HTR-8/SVneo (cell line): Measurements from ENCODE around the gene ITGB4.

ENCODE experiments used
- DNase-seq: peaks from one replicate; pipeline ENCODE4 v3.0.0; 2011; ENCODE audit warnings: low spot score, mixed read lengths; ENCODE audit not compliant: insufficient read length
- FAIRE-seq: peaks from 2 replicates; lab custom pipeline; 2011; peaks lifted over from hg19 to GRCh38; lab: Jason Lieb, UNC

ITGB4 gene

DNA sequence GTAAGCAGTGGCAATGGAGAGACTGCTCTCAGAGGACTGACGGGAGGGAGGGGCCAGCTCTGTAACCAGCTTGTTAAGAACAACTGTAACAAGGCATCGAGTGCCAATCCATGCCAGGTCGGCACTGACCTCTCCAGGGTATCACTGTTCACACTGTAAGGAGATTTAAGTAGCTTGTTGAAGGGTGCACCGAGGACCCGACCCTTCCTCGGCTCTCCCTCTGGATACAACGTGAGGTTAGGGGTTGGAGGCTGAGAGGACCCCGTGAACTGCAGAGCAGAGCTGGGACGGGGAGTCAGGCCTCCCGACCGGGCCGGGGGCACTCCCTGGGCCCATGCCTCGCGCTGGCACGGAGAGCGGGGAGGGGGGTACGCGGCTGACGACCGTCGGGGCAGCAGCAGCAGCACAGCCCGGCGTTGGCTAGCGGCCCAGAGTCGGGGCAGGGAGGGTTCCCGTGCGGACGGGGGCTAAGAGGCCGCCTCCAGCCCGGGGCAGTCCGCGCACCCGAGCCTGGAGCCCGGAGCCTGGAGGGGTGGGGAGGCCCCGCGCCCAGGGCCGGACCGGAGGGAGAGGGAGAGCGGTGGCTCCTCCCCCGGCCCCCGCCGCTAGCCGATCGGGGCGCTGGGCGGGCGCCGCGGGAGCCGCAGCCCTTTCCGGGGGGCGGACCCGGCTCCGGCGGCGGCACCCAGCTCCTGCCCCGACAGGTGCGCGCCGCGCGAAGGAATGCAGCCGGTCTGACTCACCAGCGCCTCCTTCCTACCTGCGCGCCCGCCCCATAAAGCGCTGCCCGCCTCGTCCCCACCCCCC, at the start of gene ITGB4:
ITGB4 (plus strand) TSS at position 804 of the 807 bp plus-strand sequence. CDS start 3,245 bp downstream, outside the sequence.
- peak; percentile 82 for DNase-seq
- peak; percentile 51 for FAIRE-seq

DNA sequence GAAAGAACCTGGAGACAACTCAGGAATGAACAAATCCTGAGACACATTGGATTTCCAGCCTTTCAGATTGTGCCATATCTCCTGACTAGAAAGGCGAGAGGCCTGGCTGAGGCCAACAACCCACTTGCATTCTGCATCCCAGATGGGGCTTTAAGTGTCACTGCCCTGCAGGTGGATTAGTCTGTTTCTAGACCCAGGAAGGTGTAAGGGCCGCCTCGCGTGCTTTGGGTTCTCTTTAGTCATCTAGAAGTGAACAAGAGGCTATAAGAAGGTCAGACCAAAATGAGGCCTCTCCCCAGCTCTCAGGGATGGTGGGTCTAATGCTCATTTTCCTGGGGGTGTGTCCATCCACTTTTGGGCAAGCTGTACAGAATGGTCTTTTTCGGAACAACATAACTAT, 49.2 kb upstream of the ITGB4 start:
- DNase-seq: no peak
- FAIRE-seq: no peak

DNA sequence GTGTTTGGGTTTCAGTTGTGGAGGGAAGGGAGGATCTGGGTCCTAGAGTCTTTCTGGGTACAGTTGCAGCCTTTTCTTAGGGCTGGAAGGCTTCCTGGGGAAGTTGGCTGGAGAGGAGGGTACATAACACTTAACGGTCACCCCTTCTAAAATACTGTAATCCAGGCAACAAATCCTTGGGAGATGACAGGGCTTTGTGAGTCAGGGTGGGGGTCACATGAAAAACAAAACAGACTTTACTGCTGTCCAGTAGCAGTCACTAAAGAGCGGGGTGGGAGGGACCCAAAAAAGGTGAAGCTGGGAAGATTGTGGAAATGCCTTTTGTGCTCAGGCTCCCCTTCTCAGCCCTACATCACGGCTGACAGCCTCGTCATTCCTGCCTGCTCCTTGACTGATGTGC, 47.8 kb upstream of the ITGB4 start:
- FAIRE-seq (peak; percentile 4), DNase-seq (no peak)

DNA sequence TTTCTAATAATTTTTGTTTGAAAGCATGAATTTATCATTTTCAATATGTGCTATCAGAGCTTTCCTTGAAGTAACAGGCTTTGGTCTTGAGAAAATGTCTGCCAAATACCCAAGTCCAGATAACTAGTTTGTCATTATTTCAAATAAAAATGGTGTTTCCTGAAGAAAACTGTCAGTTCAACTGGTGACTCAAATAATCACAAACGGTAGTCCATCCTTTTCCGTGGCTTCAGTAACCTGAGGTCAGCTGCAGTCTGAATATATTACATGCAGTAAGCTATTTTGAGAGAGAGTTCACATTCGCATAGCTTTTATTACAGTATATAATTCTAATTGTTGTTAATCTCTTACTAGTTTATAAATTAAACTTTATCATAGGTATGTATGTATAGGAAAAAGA, 44.8 kb upstream of the ITGB4 start:
- FAIRE-seq (no peak), DNase-seq (no peak)

DNA sequence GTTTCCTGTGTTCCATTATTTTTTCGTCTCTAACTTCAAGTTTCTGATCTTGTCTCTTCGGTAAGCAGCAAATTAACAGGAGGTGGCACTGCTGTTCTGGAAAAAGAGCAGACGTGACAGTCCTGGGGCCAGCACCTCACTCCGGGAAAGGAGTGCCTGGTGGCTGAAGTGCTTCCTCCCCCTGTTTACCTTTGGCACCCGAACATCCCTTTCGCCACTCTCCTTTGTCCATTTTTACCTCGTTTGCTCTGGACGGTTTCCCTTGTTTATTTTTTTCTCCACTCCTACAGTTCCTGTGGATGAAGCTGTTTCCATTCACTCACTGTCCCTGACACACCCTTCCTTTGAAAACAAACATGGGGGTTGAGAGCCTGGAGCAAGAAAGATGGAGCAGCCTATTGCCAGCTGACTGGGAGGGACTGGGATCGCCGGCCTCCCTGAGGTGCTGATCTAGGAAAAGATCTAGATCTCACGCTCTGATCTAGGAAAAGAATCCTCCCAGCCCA, 41.5 kb upstream of the ITGB4 start:
- DNase-seq: peak; percentile 65
- no peak for FAIRE-seq

DNA sequence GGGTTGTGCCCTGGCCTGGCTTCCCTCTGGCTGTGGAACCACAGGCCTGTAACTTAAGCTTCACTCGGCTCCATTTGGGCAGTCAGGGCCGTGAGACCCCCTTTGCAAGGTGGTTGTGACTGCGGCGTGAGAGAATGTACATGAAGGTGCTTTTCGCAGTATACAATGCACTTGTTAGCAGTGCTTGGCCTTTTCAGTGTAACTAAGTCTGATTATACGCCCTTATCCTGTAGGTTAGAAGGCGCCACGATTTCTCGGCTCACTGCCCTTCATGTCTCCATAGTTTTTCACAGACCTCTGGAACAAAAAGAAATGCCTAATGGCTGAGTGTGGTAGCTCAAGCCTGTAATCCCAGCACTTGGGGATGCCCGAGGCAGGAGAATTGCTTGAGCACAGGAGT, 40.8 kb upstream of the ITGB4 start:
- FAIRE-seq: no peak

DNA sequence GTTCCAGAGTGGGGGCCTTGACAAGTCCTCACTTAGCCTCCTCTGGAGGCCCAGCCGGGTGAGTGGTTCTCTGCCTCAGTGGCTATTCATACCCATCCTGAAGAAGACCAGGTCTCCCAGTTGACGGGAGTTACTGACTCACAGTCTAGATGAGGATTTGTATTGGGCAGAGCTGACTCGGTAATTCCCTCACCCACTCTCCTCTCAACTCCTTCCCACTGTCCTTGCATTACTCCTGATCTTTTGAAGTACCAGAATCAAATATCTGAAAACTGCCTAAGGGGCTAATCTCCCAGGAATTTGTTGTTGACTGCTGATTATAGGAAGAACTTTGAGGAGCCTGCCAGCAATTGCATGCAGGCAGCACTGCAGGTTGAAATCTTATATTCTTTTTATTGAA, 40.0 kb upstream of the ITGB4 start:
- FAIRE-seq: peak; percentile 38
- peak; percentile 67 for DNase-seq

More for the DNA sequence above, 40.8 kb upstream of the ITGB4 start:
- no peak for DNase-seq

DNA sequence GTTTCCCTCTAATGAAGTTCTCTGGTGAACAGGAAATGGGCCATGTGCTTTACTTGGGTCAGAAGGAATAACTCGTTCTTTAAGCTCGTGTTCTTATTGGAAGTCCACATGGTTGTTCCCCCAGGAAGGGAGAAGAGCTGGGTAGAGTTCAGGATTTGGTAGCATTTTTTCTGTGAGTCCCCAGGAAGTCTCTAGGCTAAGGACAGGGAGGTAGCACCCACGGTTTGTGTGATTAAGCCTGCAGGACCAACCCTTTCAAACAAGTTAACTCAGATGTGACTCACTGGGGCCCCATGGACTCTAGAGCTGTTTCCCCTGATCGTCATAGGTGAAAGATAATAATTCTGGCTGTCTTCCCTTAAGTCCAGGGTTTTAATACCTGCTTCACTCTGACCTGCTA, 37.7 kb upstream of the ITGB4 start:
- FAIRE-seq: no peak
- no peak for DNase-seq

DNA sequence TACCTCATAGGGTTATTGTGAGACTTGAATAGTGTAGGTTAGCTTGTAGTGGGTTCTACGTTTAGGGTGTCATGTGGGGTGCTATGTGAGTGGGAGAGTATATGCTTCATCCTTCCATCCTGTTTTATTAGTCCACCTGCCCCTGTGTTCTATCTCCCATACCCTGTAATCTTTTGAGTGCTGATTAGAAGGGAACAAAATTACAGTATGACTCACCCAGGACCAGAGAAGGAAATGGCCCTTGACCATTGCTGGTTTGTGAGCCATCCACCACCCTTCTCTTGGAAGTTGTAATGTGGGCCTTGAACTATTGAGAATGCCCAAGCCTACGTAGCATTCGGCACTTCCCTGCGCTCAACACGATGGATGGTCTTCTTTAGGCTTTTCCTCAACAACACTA, 37.0 kb upstream of the ITGB4 start:
- no peak for DNase-seq

DNA sequence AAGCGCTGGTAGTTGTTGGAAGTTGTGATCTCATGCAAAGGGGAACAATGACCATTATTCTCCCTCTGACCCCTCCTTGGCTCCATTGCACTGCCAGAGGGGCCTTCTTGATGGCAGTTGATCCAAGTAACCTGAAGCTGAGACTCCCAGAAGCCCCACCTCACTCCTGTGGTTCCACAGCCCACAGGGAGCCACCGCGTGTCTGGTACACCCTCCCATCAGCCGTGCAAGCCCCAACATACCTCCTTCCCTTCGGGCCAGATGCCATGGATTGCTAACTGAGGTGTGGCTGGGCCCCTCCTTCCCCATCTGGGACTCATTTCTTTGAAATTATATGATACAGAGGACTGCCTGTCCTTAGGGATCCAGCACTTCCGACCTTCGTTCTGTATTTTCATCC, 36.3 kb upstream of the ITGB4 start:
- FAIRE-seq (no peak), DNase-seq (no peak)

More for the DNA sequence above, 37.0 kb upstream of the ITGB4 start:
- FAIRE-seq: no peak

DNA sequence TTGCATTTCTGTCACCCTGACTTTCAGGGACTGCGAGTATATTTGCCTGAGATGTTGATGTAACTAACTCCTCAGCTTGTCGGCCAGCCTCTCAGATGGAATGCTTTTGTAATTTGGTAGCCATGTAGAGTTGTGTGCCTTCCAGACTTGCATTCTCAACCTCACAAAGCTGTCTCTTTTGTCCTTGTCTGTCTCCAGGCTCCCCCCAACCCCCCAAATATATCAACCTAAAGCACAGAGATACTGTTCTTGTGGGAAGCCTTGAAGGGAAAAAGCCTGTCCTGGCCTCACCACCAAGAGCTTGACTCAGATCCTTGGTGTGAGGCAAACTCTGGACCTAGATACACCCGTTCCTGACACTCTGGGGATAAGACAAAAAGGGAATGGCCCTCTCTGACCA, 35.8 kb upstream of the ITGB4 start:
- DNase-seq (no peak), FAIRE-seq (no peak)

DNA sequence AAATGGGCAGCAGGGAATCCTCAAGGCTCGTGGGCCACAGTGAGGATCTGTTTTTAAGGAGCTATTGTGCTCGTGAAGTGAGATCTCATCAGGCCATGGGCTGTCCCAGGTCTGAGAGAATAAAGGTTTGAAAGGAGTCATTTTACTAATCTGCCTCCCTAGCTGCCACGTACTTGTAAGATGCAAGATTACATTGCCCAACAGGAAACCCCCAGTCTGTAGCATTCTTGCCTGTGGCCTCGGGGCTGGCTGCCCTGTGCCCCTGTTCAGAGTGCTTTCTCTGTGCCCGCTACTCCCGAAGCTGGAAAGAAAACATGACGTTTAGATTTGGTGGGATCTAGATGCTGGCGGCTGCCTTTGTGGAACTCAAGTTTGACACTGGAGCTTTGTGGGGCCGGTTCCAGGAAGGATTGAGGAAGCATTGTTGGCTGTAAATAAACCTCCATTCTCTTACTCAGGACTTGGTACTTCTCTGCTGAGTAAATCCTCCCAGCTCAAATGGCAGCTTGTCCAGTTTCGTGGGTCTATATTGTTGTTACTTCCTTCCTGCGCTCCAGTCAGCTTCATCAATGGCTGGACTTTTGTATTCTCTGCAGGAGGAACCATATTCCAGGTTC, 32.9 kb upstream of the ITGB4 start:
- no peak for FAIRE-seq
- no peak for DNase-seq

DNA sequence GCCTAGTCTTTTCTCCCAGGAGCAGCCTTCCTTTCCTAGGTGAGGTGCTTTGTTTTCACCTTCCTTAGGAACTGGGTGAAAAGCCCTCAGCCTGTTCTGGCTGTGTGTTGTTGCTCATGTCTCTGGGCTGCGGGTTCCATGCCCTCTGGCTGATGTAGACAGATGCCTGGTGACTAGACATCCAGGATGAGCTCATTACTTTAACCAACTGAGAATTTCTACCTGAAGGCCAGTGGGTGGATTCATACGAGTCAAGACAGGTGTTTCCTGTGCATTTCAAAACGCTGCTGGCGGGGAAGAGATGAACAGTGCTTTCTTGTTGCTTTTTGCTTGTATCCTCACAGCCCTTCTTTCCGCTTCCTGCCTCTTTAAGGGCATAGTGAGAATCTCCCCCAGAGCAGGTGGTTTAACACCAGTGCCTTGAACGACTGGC, 31.8 kb upstream of the ITGB4 start:
- FAIRE-seq (no peak), DNase-seq (no peak)

DNA sequence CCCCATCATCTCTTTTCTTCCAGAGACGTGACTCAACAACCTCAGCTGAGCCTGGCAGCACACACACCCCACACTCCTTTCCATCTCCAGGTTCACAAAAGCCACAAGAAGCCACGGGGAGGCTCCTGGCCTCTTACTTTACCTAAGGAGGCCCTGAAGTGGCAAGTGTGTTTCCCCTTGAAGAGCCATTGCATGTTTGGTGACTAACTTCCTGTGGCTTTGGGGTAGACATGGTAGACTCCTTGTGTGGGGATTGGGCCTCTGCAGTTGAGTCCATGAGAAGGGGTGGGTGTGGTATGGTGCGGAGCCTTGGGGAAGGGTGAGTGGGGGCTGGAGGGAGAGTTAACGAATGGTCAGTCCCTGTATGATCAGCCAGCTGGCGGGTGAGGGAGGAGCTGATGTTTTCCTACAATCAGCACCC, 29.9 kb upstream of the ITGB4 start:
- FAIRE-seq: no peak
- DNase-seq: no peak

DNA sequence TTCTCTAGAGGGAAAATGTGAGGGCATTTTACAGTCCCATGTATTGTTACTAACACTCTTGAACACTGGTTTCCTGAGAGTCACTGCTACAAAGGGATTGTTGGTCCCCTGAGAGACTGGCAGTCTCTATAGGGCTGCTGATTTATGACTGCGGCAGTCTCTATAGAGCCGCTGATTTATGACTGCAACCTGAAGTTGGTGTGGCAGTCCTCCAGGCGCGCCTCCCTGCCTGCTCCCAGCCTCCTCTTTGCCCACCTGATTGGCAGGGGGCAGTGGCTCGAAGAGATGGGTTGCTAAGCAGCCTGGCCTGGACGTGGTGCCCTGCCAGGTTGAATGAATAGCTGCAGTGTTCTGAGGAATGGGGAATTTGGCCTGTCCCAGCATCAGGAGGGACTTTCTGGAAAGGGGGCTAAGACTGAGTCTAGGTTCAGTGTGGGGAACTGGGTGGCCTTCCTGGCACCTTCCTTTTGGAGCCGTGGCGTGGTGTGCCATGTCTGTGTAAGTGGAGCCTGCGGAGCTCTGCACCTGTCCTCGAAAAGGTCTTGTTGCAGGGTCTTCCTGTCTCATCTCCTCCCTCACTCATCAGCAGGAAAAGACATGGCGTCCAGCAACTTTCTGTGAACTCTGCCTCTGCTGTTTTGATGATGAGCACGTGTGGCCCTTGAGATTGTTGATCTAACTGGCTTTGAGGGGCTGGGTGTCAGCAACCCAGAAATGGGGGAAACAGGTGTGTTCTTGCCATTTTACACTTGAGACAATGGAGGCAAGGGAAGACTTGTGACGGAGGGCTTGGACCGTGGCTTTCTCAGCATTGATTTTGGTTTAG, 29.2 kb upstream of the ITGB4 start:
- no peak for DNase-seq
- FAIRE-seq: no peak

DNA sequence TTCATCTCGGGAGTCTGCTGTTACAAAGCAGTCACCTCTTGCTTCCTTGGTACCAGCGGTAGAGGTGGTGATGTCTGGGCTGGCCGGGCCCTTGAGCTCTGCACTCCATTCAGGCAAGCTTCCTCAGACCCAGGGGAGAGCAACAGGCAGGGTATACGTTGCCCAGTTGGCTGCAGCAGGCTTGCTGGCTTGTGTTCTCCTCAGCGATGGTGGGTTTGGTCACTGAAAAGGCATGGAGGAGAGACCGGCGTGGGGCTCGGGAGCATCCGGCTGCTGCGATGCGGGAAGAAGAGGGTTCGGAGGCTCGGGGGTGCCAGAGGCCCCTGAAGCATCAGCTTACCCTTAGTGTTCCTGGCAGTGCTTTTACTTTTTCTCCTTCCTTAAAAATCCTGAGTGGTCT, 28.3 kb upstream of the ITGB4 start:
- DNase-seq (no peak), FAIRE-seq (peak; percentile 62)

DNA sequence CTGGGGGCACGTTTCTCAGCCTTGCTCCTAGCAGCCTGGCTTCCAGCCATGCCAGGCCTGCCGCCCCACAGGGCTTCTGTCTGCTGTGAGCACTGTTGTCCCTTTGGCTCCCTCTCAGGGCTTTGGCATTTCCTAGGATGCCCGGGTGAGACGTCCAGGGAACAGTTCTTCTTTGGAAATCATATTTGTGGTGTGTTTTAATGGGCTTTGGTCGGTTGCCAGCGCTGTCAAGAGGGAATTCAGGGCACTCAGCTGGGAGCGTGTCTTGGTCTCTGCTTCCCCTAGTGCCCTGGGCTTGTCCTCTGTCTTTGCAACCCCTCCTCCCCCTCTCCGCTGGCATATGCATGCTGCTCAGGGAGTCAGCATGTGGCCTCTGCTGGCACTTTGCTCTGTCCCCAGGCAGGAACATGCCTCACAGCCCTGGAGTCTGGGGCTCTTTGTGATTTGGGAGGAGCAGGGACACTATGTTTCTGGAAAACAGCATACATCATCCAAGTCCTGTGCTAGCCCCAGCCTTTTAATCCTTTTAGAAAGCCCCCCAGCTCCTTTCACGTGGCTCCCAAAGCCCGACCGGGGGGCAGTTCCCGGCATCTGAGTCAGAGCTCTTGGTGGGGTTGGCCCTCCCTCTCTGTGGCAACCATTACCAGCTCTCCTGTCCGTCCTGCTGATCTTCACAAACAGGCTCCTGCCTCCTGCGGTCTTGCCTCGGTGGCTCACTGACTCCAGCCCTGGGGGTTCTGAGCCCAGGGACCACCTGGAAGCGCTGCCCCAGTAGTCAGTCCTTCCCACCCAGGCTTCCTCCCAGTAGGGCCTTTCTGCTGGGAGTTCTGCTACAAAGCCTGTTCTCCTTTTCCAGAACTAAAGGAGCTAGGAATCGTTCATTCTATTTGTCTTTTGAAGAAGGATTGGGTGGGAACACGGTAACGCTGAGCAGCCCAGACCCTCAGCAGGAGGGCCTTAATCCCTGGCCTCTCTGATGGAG, 27.5 kb upstream of the ITGB4 start:
- DNase-seq: peak; percentile 95
- peak; percentile 97 for FAIRE-seq

DNA sequence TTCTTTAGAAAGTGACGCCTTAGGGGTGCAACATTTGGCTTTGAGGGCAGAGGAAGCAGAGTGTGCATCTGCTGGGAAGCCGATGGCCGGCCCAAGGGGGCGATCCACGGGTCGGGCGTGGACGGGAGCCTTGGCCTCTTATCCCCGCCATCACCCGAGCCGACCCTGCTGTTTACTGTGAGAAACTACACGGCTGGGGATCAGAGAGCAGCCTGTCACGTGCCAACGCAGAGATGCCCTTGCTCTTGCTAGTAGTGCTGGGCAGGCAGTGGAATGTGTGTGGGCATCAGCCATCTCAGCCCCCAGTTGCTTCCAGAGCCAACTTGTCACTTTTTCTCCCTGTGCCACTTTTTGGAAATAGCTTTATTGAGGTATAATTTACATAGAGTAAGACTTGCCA, 26.7 kb upstream of the ITGB4 start:
- FAIRE-seq (no peak), DNase-seq (no peak)

DNA sequence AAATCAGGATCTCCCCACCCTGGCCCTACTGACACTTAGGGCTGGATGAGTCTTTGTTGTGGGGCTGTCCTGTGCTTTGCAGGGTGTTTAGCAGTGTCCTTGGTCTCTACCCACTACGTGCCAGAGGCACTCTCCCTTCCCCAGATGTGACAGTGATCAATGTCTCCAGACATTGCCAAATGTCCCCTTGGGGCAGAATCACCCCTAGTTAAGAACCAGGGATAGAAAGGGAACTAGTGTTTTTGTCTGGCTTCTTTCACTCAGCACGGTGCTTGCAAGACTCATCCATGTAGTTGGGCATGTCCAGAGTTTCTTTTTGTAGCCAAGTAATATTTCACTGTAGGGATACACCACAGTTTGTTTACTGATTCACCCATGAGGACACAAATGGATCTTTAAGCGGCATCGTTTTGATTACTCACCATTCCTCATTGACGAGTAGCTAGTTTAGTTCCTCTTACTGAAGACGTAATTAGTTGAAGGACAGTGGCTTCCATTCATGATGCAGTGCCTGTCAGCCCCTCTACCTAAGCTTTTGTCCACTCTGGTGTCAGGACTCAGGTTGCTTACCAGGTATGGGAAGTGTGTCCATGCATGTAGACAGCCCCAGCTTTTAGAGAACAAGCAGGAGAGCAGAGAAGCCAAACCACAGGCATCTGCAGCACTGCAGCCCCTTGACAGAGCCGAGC, 26.0 kb upstream of the ITGB4 start:
- DNase-seq: no peak
- peak; percentile 40 for FAIRE-seq
